HG03139 (cell line): ENCODE results near the gene KLHL11.
"Not testable (repeated sequence)": the region's sequence is repeated elsewhere in the genome, so short reads cannot be mapped to it uniquely, and the experiment has no call there.

Source experiments
- ATAC-seq: cut with Tn5 transposase; IDR thresholded peaks from one replicate; pipeline ENCODE4 v1.9.1; 2021; ENCODE audit not compliant: unreplicated experiment

The KLHL11 gene

DNA sequence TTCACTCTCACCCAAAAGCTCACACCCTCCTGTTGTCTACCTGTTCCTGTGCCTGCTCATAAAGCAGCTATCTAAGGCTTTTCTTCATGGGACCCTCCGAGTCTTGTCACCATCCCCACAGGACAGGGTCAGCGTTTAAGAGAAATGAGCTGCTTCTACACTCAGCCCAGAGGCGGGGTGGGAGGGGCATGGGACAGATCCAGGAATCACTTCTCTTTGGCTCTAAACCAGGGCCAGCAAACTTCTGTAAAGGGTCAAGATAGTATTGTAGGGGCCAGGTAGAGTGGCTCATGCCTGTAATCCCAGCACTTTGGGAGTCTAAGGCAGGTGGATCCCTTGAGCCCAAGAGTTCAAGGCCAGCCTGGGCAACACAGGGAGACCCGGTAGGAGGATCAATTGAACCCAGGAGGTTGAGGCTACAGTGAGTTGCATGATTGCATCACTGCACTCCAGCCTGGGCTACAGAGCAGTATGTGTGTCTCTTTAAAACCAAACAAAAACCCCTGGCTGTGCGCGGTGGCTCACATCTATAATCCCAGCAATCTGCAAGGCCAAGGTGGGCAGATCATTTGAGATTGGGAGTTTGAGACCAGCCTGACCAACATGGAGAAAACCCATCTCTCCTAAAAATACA is 23.2 kb upstream of the KLHL11 start:
- ATAC-seq, result no peak

DNA sequence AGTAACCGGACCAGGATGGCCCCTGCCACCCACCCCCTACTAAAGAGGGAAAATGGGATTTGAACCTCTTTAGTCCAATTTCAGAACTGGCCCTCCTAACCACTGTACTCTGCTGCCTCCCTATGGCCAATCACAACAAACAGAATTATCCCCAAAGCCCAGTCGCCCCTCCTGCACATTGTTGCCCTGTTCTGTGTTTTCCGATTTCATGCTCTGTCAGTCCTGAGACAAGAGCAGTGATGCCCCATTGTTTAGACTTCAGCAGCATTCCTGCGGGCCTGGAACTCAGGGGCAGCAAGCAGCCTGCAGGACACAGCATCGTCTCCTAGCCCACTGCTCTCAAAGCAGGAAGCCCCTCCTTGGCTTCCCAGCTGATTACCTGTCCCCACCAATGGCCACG is 20.5 kb upstream of the KLHL11 start:
- ATAC-seq, result no peak

DNA sequence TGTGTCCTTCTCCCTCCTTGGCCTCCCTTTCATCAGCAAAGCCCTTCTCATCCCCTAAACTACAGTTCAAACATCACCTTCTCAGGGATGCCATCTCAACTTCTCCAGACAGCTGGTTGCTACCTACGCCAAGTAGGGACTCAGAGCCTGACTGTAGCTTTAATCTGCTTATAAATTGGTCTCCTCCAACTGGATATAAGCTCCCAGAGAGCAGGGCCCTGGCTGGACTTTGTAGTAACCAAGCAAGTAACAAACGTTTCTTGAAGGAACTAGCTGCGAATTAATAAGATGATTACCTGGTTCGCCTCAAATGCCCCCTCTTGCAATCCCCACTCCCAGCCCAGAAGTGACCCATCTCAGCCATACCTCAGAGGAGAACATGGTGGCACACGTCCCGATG is 17.5 kb upstream of the KLHL11 start:
- no peak for ATAC-seq

DNA sequence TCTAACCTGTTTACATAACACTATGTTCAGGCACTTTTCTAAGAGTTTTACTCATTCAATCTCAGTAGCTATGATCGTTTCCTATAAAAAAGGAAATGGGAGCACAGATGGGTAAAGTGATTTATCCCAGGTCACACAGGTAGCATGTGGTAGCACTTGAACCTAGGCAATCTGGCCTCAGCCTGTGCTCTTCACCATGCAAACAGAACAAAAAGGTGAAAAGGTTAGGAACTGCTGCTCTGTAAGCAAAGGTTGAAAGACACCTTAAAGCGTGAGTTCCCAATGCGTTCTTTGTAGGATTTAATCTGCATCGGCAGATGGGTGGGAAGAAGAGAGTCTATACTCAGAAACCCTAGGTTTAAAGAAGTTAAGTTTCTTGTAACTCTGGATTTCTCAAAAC is 14.9 kb upstream of the KLHL11 start:
- no peak for ATAC-seq

DNA sequence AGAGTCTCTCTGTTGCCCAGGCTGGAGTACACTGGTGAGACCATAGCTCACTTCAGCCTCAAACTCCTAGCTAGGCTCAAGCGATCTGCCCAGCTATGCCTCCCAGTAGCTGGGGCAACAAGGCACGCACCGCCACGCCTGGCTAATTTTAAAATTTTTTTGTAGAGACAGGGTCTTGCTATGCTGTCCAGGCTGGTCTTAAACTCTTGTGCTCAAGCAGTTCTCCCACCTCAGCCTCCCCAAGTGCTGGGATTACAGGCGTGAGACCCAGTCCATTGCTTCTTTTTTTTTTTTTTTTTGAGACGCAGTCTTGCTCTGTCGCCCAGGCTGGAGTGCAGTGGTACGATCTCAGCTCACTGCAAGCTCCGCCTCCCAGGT is 9.1 kb upstream of the KLHL11 start:
- not testable (repeated sequence) for ATAC-seq

DNA sequence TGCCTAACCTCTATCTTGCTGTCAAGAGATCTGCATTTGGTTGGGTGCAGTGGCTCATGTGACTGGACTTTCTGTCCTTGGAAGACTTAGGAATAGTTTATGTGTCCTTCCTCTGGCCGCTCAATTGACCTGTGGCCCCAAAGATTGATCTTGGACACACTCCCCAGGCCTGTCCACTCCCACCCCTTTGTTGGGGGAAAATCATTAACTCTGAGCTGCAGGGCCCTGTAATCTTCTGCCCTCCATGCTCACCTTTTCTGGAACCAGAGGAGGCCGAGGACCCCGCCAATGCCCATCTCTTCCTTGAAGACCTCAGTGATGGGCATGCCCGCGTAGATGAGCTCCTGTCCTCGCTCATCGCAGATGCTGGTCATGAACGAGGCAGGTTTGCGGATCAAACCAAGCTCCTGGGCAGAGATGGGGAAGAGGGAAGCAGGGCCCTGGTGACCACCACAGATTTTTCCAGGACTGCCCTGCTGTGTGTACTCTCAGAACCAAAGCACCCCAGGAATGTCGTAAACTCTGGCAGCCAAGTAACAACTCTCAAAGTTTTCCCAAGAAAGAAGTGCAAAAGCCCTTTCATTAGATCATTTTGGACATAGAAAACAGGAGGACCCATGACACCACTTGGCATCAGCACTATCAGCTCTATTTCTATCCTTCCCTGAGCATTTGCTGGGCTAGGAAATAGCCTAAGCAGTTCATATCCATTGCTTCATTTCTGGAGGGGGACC is 8.5 kb upstream of the KLHL11 start:
- ATAC-seq, result no peak

DNA sequence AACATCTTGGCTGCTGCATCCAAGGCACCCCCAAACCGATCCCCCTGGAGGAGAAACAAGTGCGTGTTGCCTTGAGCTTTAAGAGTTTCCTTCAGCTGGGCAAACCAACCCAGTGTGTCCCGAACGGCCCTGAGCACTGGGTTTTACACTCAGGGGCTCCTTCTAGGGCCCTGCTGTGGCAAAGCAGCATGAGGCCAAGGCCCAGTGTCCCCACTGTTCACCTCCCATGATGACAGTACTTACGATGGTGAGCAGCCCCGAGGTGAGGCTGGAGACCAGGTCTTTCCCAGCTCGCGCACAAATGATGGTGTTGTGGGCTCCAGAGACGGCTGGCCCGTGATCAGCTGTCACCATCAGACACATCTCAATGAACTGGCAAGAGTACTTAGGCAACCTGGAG is 6.6 kb upstream of the KLHL11 start:
- no peak for ATAC-seq

DNA sequence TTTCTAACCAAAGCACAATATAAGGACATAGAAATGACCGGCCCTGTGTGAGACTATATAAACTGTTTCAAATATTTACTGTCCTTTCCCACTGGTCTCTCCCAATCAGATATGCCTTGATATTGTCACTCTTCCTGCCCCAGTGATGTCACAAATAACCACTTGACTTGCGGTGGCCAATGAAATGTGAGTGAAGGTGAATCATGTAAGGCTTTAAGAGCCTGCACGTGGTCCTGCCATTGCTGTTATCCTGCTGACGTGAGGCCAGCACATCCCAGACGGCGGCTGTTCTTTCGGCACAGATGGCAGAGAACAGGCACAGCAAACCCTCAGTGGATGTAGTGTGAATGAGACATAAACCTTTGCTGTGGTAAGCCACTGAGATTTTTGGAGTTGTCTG is 5.4 kb upstream of the KLHL11 start:
- no peak for ATAC-seq

DNA sequence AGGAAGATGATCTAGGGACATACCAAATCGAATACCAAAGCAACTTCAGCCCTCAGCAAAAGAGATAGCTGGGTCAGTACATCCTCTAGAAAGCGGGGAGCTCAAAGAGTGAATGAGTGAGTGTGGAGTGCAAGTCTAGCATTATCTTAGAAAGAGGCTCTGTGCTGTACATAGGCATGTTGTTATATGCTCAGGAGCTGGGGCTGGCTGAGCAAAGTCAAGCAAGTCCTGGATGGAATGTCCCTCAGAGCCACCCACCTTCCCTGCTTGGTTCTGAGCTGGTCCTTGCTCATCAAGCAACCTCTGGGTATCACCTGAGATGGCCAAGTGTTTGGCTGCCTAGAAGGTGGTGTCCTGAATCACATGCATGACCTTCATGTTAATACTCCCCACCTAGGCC is 4.9 kb upstream of the KLHL11 start:
- ATAC-seq, result no peak

DNA sequence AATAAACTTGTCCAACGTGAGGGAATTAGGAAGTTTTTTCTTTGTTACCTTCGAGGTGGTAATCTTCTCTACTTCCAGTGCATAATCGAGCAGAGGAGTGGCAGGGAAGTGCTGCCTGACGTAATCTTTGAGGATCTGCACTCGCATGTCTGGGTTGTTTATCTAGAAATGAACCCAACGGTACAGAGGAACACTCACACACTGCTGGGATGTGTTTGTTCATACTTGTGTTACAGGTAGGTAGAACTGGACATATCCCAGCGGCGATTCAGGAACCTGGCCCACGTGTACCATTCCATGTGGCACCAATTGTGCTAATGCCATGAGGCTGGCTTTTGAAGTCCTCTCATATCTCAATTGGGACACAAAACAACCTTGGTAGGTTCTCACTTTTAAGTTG is 4.2 kb upstream of the KLHL11 start:
- ATAC-seq, result no peak

DNA sequence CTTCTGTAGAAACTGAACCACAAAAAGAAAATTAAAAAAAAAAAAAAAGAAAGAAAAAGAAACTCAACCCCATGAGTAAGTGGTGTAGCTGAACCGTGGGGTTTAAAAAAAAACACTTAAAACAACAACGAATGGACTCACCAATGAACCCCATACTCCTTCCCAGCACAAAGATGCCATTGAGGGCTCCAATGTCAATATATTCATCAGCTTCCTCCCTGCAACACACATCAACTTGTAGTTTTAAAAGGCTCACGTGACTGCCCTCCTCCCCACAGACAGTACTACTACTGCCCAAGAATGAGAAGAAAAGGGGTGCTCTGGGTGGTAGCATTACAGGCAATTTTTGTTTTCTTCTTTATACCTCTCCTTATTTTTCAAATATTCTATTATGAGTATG is 3.3 kb upstream of the KLHL11 start:
- ATAC-seq, result no peak

DNA sequence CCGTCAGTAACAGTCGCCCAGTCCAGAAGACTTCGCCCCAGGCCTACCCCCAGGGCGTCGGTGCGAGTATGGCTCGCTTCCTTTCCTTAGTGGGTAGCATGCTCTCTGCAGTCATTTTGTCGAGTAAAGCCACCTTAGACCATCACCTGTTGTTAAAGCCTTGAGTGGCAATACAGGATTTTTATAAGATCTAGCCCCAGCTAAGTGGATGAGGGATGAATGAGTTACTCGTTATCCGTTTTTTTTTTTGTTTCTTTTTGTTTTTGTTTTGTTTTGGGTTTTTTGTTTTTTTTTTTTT is 322 bp upstream of the KLHL11 start:
- ATAC-seq, result peak; percentile 9

DNA sequence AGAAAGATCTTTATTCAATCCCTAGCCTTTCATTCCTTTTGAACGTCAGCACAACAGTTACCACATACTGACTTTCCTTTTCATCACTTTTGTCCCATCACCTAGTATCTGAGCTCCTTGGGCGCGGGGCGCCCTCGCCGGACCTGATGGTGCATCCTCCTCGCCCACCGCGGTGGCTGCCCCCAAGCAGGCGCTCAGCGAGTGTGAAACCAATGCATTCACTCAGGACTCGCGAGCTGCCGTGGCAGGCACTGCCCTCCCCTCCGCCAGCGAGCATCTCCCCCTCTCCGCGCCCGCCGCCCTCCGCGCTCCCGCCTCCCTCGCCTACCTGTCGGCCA is 756 bp downstream of the KLHL11 start:
- ATAC-seq, result peak; percentile 5

DNA sequence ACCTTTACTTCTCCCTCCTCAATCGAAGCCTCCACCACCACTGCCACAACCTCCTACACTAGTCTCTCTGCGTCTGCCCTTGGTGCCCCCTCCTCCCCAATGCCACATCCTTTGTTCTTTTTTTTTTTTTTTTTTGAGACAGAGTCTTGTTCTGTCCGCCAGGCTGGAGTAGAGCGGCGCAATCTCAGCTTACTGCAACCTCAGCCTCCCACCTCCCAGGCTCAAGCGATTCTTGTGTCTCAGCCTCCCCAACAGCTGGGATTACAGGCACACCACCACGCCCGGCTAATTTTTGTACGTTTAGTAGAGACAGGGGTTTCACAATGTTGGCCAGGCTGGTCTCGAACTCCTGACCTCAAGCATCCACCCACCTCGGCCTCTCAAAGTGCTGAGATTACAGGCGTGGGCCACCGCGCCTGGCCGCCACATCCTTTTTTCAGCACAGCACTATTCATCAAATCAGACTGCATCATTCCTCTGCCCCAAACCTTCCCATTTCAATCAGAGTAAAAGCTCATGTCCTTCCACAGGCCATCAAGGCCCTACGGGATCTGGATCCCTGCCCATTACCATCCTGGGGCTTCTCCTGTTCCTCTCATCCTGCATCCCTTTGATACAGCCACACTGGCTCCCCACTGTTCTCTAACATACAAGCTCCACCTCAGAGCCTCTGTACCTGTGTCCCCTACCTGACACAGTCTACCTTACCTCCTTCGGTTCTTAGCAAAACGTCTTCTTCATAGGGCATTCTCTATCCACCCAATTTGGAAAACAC is 2.0 kb downstream of the KLHL11 start:
- ATAC-seq, result no peak

DNA sequence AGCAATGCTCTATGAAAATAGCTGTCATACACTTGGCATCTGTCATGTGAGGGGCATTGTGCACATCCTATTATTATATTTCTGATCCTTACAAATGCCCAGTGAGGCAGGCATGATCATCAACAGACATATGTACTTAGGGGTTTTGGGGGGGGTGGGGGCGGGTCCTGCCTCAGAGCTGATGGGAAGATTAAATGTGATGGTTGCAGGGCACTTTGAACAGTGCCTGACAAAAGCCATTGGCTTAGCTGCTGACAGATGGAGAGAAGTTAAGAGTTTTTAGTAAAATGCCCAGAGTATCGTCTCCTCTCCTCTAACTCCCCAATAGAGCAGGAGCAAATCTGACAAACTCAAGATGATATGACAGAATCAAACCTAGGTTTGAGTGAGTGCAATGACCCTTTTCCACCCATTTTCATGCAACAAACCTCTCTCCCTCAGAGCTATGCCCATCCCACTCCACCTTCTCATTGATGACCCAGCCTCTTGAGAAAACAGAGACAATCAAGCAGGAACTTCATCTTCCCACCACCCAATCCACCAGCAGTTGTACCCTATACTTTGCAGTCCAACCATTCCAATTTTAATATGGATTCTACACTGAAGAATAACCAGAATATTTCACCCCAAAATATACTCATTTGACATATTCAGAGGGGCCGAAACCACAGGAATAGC is 4.8 kb downstream of the KLHL11 start:
- ATAC-seq, result no peak

DNA sequence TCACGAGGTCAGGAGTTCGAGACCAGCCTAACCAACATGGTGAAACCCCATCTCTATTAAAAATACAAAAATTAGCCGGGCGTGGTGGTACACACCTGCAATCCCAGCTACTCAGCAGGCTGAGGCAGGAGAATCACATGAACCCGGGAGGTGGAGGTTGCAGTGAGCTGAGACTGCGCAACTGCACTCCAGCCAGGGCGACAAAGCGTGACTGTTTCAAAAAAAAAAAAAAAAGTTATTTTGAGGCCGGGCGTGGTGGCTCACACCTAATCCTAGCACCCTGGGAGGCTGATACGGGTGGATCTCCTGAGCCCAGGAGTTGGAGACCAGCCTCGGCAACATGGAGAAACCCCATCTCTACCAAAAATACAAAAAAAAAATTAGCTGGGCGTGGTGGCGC is 13.8 kb downstream of the KLHL11 start:
- ATAC-seq, result not testable (repeated sequence)

DNA sequence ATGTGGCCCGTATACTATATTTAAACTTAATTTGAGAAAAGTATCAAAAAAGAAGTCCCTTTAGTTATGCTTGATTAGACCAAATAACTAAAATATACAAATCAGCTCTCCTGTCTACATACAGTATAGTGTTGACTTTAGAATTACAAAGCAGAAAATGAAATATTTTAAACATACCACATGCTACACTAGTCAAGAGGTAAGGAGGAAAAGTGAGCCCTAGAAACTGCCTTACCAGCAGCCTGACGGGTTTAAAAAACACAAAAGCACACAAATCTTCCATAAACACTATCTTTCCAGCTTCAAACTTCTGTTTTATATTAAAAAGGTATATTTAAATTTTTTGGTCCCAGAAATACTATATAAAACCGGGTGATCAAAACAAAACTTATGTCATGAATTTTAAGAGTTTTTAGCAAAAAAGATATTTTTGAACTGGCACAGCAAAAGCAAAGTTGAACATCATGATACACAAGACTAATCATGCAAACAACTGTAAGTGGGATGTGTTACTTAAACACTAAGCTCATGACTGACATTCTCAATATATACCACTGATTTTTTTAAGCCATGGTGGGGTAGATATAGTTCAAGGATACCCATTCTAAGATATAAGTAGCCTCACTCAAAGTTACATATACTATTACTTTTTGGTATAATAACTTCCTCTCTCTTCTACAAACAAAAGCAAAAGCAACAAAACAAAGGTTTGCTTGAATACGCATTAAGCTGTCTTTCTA is 15.8 kb downstream of the KLHL11 start:
- ATAC-seq, result no peak

DNA sequence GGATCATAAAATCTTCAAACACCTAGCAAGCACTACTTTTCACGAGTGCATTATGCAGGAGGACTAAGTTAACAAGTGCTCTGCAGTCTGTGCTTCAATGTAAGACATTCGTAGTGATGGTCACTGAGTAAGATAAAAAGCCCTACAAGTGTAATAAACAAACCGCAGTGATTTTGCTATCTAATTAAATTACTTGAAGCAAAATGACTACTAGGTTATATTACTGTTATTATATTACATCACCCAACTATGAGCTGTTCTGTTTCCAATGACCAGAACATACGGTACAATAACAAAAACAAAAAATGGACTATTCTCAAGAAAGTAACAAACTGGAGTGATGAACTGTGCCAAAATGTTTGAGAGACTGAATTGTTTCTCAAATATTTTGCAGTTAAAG is 16.4 kb downstream of the KLHL11 start:
- no peak for ATAC-seq

DNA sequence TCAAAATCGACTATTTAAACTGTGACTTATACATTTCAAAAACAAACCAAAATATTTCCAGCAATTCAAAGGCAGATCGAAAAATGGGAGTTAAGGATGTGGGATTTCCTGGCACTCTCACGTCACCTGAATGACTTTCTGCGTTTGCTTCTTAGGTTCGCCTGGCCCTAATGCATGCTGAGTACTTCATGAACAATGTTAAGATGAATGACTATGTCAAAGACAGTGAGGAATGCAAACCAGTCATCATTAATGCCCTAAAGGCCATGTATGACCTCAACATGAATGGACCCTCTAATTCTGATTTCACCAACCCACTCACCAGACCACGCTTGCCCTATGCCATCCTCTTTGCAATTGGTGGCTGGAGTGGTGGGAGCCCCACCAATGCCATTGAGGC is 20.3 kb downstream of the KLHL11 start:
- ATAC-seq, result no peak

DNA sequence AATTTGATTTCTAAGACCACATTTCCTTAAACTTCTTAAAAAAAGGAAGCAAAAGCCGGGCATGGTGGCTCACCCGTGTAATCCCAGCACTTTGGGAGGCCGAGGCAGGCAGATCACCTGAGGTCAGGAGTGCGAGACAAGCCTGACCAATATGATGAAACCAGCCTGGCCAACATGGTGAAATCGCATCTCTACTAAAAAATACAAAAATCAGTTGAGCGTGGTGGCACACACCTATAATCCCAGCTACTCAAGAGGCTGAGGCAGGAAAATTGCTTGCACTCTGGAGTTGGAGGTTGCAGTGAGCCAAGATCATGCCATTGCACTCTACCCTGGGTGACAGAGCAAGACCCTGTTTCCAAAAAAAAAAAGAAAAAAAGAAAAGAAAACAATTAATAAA is 24.4 kb downstream of the KLHL11 start:
- ATAC-seq, result not testable (repeated sequence)

DNA sequence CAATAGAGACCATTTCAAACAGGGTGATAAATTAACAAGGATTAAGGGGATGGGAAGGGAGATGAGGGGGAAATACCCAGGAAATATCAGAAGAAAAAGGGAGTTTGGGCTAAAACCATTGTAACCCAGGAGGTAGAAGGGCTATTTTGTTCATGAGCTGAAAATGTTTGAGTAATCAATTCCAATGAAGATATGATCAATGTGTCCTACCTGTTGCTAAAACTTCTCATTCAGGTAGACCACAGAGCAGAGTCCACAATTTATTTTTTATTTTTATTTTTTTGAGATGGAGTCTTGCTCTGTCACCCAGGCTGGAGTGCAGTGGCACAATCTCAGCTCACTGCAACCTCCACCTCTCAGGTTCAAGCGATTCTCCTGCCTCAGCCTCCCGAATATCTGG is 25.8 kb downstream of the KLHL11 start:
- not testable (repeated sequence) for ATAC-seq
